GM21381 (cell line): ENCODE data around the gene AP2A2.

Source experiments
- ATAC-seq: cut with Tn5 transposase; IDR thresholded peaks from one replicate; pipeline ENCODE4 v1.9.1; 2021; ENCODE audit warnings: mild to moderate bottlenecking, moderate library complexity; ENCODE audit not compliant: unreplicated experiment

AP2A2 gene

GRCh38 chr11:992577-992976 lies 66.9 kb downstream of the AP2A2 start:
- ATAC-seq, result no peak

GRCh38 chr11:993632-994167 lies 68.0 kb downstream of the AP2A2 start:
- no peak for ATAC-seq

GRCh38 chr11:995044-995751 lies 69.5 kb downstream of the AP2A2 start:
- no peak for ATAC-seq

- no peak for ATAC-seq
Measured at GRCh38 chr11:995752-996420, 70.2 kb downstream of the AP2A2 start.

GRCh38 chr11:996681-997080 lies 71.0 kb downstream of the AP2A2 start:
- ATAC-seq, result no peak

- ATAC-seq, result no peak
Measured at GRCh38 chr11:997907-998306, 72.2 kb downstream of the AP2A2 start.

- ATAC-seq, result no peak
Measured at GRCh38 chr11:999009-999408, 73.3 kb downstream of the AP2A2 start.

- ATAC-seq, result no peak
Measured at GRCh38 chr11:1000357-1001278, 74.9 kb downstream of the AP2A2 start.

GRCh38 chr11:1001617-1002405 lies 76.1 kb downstream of the AP2A2 start:
- ATAC-seq, result no peak

- no peak for ATAC-seq
Measured at GRCh38 chr11:1002406-1002984, 76.8 kb downstream of the AP2A2 start.

GRCh38 chr11:1003159-1003558 lies 77.5 kb downstream of the AP2A2 start:
- no peak for ATAC-seq

- no peak for ATAC-seq
Measured at GRCh38 chr11:1005928-1006327, 80.3 kb downstream of the AP2A2 start.

- ATAC-seq, result no peak
Measured at GRCh38 chr11:1006762-1007161, 81.1 kb downstream of the AP2A2 start.

GRCh38 chr11:1007279-1007678 lies 81.6 kb downstream of the AP2A2 start:
- no peak for ATAC-seq

- no peak for ATAC-seq
Measured at GRCh38 chr11:1008001-1008802, 82.5 kb downstream of the AP2A2 start.

- ATAC-seq, result no peak
Measured at GRCh38 chr11:1008803-1009145, 83.1 kb downstream of the AP2A2 start.

- ATAC-seq, result no peak
Measured at GRCh38 chr11:1009371-1009770, 83.7 kb downstream of the AP2A2 start.

GRCh38 chr11:1009991-1010390 lies 84.3 kb downstream of the AP2A2 start:
- ATAC-seq, result no peak

- no peak for ATAC-seq
Measured at GRCh38 chr11:1010551-1011319, 85.1 kb downstream of the AP2A2 start.
